GM19193 (cell line): ENCODE data around the gene PTGES2.

Experiments used
- POLR2A ChIP-seq: IDR thresholded peaks from 4 replicates; pipeline ENCODE4 v1.6.1; 2011; ENCODE audit not compliant: insufficient read depth, insufficient read length; ENCODE audit errors: extremely low read depth

Gene PTGES2

DNA sequence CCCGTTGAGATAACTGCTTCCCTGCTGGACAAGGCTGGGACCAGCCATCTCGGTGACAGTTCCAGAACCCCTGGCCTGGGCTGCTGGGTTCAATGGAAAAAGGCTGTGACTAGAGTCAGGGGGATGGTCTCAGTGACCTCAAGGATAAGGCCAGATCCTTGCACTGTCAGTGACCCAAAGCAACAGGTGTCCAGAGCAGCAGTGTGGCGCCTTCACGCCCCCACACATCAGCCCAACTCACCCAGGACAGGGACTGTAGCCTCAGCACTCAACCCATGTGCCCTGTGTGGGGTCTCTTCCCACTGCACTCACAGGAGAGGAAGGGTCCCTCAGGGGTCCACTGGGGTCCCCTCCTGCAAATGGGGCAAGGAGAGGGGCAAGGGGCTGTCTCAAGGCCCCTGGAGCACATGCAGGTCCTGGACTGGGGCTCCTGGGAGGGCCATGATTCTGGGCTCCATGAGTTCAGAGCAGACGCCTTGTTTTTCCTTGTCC is 21.0 kb upstream of the PTGES2 start:
- TF ChIP-seq POLR2A: no peak

DNA sequence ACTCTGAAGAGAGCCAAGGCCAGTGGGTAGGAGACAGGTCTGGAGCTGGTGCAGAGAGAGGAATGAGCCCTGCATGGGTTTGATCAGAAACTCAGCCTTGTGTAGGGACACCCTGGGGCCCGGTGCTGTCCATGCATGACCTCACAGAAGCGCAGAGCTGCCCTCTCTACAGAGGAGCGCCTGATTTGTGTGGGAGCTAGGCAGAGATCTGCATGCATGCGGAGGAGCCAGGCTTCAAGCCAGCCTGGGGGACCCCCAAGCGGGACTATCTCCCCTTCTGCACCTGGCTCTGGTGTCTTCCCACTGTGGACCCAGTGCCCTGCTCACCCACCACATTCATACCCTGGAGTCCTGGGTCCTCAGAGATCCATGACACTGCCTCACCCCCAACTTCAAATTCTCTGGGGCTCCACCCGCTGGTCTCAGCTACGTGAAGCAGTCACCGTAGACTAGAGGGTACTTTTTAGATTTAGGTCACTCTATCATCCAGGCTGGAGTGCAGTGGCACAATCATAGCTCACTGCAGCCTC is 19.1 kb upstream of the PTGES2 start:
- TF ChIP-seq POLR2A: no peak

DNA sequence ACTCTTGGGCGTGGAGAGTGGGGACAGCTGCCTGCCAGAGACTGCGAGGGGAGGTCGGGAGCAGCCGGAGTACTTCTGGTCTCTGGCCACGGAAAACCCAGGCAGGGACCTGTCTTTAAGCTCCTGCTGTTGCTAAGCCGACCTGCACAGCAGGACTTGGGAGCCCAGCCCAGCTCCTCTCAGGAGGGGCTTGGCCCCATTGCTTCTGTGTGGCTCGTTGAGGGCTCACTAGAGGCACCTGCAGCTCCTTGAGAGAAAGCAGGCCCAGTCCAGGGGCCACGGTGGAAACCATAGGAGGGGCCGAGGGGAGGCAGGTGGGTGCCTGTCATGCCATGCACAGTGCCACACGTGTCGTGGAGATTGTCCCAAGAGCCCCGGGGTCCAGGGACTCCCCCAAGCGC is 18.4 kb upstream of the PTGES2 start:
- no peak for TF ChIP-seq POLR2A

DNA sequence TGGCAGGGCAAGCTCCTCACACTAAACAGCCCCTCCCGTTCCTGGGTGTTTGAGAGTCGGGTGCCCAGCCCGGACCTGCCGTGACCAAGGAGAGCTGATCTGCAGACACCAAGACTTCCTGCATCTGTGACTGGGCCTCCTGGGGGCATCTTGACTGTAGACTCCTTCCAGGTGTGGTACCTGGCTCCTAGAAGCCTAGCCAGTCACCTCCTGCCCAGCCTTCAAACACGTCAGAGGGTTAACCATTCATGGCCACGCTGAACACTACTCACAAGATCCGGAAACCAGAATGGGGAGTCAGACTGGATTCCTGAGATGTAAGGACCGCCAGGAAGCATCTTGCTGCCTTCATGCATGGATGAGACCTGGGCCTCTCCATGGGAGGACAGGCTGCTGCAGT is 18.0 kb upstream of the PTGES2 start:
- no peak for TF ChIP-seq POLR2A

DNA sequence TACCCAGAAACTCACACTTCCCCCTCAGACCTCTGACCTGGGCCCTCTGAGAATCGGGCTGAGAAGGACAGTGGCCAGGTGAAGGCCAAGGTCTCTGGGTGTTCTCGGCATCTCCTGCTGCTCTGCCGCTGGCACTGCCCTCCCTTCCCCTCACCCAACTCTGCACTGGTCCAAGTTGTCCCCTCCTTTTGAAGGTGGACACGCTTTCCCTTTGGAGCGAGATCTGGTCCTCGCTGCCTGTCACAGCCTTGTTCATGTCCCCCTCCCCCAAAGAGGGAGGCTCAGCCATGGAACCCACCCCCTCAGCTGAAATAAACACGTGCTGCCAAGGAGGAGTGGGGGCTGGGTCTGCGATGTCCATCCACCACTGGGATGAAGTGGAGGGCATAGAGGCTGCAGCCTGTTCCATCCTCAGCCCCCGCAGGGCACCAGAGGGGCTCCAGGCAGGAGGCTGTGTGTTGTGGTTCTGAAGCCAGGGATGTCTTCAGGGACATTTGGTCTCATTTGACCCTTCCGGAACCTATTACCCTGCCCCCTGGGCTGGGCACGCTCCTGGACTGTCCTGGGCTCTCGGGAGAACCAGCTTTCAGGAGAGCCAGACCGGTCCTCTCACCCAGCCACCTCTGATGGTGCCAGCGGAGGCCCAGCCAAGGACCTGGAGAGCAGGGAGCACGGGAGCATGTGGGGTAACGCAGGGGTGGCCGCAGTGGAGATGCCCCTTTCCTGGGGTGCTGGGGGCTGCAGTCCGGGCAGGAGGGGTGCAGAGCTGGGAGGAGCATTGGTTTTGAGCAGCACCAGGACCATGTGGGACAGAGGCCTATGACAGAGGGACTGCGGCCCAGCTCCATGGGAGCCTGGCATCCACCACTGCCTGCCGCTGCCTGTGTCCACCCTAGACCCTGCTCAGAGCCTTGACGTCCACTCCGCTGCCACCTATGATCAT is 17.0 kb upstream of the PTGES2 start:
- no peak for TF ChIP-seq POLR2A

DNA sequence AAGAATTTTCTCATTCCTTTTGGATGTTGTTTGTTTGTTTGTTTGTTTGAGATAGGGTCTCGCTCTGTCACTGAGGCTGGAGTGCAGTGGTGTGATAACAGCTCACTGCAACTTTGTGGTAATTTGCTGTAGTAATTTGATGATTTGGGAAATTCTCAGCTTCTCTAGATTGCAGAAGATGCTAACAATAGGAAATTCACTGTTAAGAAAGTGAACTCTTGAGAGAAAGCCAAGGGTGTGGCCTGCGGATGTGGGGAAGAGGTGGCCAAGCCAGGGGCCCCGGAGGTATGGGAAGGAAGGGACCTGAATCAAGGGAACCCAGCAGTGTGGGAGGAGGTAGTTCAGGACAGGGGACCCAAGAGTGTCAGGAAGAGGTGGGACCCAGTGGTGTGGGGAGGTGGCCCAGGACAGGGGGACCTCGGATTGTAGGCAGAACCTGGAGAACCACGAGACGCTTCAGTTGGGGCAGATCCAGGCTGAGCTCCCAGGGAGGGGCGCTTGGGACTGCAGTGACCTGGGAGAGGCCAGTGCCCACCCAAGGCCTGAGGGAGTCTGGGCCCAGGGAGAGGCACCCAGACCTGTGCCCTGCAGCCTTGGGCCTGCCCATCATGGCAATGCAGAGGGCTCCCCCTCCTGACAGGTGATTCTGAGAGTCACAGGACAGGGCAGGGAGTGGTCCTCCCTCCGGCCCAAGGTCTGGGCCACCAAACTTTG is 16.2 kb upstream of the PTGES2 start:
- no peak for TF ChIP-seq POLR2A

DNA sequence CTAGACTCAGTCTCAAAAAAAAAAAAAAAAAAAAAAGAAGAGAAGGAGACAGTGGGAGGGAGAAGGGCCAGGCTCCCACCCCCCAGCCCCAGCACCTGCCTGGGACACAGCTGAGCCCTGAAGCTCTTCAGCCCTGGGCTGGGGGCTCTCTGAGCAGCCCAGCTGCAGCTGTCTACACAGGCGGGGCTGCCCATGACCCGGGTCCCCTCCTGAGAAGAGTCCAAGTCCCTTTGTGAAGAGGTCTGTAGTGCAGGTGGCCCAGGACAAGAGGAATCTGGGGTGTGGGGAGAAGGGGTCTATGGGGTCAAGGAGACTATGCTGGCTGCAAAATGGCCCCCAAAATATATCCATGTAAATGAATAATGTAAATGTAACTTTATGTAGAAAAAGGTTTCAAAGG is 15.1 kb upstream of the PTGES2 start:
- TF ChIP-seq POLR2A: no peak

DNA sequence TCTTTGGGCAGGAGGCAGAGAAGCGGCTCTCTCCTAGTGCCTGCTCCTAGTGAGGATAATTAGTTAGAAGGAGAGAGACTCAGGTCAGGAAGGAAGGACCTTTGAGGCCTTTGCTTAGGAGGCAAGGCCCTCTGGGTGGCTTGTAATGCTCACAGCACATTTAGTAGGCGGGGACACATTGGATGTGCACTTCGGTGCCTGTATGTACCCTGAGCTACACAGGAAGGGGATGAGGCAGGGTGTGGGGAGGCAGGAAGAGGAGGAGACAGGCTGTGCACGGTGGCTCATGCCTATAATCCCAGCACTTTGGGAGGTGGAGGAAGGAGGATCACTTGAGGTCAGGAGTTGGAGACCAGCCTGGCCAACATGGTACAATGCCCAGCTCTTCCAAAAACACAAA is 14.5 kb upstream of the PTGES2 start:
- no peak for TF ChIP-seq POLR2A

DNA sequence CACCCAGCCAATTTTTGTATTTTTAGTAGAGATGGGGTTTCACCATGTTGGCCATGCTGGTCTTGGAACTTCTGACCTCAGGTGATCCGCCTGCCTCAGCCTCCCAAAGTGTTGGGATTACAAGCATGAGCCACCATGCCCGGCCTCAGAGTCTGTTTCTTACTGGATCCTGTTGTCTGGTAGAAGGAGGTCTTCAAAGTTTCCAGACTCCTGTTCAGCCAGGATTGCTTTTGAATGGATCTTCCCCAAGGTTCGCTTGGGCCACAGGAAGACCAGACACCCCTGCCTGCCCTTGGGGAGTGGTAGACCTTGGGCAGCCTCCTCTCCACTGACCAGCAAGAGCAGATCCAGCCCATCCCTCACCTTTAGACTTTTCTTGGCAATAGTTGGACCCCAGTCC is 14.1 kb upstream of the PTGES2 start:
- TF ChIP-seq POLR2A: no peak

DNA sequence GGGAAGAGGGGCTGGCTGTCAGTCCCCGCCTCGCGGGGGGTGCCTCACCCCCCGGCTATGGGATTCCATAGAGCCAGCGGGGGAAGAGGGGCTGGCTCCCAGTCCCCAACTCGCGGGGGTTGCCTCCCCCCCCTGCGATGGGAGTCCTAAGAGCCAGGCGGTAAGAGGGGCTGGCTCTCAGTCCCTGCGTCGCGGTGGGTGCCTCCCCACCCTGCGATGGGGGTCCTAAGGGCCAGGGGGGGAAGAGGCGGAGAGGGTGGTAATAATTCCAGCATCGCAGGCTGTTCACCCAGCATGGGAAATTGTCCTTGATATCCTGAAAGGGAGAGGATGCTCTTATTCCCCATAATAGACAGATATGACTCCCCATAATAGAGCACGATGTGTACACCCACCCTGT is 12.1 kb upstream of the PTGES2 start:
- TF ChIP-seq POLR2A: no peak

DNA sequence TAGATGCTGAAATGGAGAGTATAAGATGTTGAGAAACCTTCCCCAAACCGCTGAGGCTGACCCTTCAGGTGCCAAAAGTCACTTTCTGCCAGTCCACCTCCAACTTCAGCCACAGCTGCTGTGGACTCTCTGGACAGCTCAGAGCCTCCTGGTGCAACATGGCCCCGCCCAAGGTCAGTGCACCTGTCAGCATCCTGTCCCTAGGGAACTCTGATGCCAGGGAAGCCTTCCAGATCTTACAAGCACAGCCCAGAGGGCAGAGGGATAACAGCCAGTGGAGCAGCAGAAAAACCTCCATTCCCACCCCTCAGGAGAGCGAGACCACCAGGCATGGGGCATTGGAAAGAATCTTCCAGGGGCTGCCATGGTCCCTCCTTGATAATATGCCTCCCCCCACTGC is 10.5 kb upstream of the PTGES2 start:
- TF ChIP-seq POLR2A: no peak

DNA sequence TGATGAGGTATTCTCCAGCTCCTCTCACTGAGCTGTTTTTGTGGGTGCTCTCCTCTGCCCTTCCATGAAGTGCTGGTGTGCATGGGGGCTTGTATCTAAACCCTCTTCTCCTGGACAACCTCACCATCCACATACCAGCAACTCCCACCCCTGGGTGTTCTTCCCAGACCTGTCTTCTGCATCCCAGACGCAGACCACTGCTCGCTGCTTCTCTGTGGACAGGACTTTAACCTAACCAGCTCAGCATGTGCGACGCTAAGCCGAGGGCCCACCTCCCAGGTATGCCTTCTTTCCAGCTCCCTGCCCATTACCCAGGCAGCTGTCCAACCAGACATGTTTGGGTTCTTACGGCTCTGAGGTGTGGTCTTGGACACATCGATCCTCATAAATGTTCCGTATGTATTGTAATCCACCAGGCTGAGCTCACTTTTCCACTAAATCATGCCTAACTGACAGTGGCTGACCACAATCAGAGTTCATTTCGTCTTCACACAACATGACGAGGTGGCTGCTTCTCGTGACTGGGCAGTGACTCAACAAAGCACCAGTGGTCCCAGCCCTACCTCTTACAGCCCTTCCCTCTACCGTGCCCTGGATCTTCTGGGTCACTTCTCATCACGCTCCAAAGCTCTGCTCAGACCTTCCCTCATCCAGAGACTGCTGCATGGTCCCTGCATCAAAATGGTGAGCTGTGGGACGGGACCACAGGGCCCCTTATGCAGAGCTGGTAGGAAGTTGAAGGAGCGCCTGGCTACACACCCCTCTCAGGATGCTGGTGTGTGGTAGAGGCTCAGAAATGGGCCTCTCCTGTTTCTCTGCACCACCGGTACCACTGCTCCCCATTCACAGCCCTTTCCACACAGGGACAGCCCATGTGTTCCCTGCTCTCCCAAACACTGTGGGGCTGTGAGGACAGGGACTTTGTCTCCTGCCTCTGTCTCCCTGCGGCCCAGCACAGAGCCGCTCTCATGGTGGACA is 9.6 kb upstream of the PTGES2 start:
- no peak for TF ChIP-seq POLR2A

DNA sequence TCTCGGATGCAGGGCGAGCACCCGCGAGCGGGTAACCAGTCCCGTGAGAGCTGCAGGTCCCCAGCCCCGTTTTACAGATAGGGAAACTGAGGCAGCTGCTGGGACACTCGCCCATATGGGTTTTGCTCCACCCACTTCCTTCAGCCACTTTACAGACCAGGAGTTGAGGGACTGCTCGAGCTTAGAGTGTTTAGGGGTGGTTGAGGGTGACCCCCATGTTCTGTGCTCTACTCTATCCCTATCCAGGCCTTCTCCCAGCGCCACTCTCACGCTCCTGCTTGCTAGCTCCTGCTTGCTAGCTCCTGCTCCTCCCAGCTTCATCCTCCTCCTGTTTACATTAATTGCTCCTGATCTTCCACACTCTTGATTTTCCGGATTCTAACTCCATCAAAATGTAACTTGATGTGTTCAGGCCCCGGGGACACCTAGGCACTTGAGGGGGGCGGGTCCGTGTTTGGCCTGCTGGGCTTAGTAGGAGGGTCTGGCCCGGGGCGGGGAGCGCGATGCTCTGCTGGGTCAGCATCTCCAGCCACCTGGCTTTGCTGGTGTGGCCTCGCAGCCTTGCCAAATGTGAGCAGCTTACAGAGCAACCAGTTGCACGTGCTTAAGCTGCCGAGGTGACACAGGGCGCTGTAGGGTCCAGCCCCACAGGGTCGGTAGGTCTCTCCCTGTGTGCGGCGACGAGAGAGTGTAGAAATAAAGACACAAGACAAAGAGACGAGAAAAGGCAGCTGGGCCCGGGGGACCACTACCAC is 1.5 kb upstream of the PTGES2 start:
- TF ChIP-seq POLR2A: no peak
